SH-SY5Y (cell line): ENCODE results near the gene ZNF460.

Source experiments
- GATA2 ChIP-seq: IDR thresholded peaks from 2 replicates; pipeline ENCODE4 v1.6.1; 2011; ENCODE audit warnings: mild to moderate bottlenecking, low read depth, low read length
- GATA3 ChIP-seq: IDR thresholded peaks from 2 replicates; pipeline ENCODE4 v1.6.1; 2011; ENCODE audit warnings: low read depth, mild to moderate bottlenecking, low read length, moderate library complexity

Gene ZNF460

DNA sequence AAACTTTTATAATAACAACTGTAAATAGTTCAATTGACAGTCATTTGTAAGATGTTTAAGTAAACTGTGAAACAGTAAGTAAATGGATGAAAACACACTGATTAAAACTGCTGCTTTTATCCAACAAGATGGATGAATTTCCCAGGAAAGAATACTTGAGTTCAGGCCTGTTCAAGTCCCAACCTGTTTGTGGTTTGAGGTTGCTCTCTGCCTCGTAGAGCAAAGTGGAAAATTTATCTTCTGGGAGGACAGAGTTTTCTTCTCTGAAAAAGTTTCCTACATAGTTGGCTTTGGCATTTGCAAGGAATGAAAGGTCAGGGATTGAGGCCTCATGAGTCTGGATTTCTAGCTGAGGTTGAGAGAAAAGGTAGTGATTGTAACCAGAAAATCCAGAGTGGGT, 24.8 kb downstream of the ZNF460 start:
- TF ChIP-seq GATA2 (no peak), GATA3 (no peak)

- TF ChIP-seq GATA3, result no peak
Measured at GRCh38 chr19:57308514-57308913, 28.2 kb downstream of the ZNF460 start.

- TF ChIP-seq GATA3 (no peak), GATA2 (no peak)
Measured at GRCh38 chr19:57310792-57311191, 30.5 kb downstream of the ZNF460 start.

GRCh38 chr19:57314146-57314545, 33.9 kb downstream of the ZNF460 start:
- TF ChIP-seq GATA2 (no peak), GATA3 (no peak)

- TF ChIP-seq GATA3, result no peak
- no peak for TF ChIP-seq GATA2
Measured at GRCh38 chr19:57317503-57317902, 37.2 kb downstream of the ZNF460 start.

- TF ChIP-seq GATA3 (no peak), GATA2 (no peak)
Measured at GRCh38 chr19:57319869-57320179, 39.5 kb downstream of the ZNF460 start.

DNA sequence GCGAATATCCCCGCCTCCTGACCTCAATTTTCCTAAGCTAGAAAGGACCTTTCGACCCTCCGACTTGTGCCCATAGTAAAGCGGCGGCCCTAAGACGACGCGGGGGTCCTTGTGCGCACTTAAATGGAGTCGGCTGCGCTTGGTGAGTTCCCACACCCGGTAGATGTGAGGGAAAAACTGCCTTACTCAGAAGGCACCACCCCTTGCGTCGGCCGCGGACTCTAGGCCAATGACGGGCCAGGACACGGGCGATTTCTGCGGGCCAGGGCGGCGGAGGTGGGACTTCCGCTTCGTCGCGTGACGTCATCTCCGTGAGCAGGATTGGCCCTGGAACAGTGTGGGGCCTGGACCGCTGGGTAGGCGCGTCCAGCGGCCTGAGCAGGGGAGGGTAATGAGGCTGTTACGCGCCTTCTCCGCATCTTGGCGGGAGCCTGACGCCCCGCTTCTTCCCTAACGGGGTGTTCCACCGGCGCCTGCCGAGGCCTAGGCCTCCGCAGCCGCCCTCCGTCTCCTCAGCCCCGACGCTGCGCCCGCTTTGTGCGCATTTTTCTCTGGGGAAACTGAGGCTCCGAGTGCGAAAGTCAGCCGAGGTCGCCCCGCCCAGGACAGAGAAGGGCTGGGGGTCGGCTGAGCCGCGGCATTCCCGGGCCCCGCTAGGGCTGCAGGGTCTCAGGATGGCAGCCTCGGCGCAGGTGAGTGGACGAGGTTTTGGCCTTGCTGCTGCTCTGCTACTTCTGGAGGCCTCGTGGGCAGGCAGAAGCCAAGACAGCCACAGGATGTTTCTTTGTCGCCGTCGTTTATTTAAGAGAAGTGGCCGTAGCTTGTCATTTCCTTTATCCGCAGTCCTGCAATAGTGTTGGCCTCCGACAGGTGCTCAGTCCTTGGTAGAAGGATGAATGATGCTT, 40.1 kb downstream of the ZNF460 start, which contains the start of gene ZNF543:
Gene ZNF543 (plus strand): TSS at position 293 of the 905 bp plus-strand sequence. CDS start 382 bp downstream, at position 675.
- TF ChIP-seq GATA2 (no peak), GATA3 (no peak)

DNA sequence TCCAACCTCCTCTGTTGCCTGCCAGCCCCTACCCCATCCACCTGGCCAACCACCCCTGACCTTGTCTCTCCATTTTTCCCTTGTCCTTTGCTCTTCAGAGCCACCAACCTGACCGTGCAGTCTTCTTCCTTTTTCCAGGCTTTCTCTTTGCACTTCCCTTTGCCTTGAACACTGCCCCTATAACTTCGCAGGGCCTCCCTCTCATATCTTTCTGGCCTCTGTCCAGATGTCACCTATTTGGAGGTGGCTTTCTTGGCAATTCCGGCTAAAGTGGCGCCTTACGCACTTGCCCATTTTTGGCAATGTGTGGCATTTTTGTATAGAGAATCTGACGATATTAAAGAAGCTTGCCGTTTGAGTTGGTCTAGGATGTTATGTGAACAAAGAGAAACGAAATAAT, 40.8 kb downstream of the ZNF460 start:
- TF ChIP-seq GATA3 (no peak), GATA2 (no peak)

DNA sequence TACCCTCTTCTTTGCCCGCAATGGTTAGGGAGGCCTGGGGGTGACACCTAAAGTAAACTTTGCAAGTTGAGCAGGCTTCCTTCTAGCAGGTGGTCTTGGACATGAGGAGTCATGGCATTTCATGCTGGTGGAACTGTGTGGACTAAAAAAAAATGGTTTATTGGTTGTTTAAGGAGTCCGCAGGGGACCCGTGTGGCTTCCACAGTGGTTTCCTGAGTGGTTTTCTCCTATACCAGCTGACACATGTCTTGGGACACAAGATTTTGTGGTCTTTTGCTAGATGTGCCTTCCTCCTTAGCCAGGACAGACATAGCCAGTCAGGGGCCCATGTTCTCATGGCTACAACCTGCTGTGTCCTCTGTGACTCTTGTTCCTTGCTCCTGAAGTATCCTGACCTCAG, 41.5 kb downstream of the ZNF460 start:
- TF ChIP-seq GATA3 (no peak), GATA2 (no peak)

DNA sequence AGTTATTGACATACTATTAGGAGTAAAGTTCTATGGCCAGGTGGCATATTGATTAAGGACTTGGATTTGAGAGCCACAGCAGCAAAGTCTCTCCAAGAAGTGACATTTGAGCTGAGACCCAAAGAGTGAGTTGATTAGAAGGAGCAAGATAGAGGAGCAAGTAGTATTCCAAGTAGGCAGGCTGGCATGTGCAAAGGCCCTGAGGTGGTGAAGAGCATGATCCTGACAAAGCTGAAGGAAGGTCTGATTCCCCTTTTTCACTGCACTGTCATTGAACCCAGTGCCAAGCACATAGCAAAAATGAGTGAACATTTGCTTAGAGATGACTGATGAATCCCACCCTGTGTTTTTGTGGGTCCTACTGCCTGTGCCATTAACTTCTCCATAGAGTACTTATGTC, 44.7 kb downstream of the ZNF460 start:
- TF ChIP-seq GATA2, result no peak

- no peak for TF ChIP-seq GATA3
- TF ChIP-seq GATA2, result no peak
Measured at GRCh38 chr19:57327993-57328392, 47.7 kb downstream of the ZNF460 start.

GRCh38 chr19:57334191-57334590, 53.9 kb downstream of the ZNF460 start:
- no peak for TF ChIP-seq GATA3
- no peak for TF ChIP-seq GATA2

- TF ChIP-seq GATA3, result no peak
- TF ChIP-seq GATA2, result no peak
Measured at GRCh38 chr19:57338877-57339276, 58.6 kb downstream of the ZNF460 start.

DNA sequence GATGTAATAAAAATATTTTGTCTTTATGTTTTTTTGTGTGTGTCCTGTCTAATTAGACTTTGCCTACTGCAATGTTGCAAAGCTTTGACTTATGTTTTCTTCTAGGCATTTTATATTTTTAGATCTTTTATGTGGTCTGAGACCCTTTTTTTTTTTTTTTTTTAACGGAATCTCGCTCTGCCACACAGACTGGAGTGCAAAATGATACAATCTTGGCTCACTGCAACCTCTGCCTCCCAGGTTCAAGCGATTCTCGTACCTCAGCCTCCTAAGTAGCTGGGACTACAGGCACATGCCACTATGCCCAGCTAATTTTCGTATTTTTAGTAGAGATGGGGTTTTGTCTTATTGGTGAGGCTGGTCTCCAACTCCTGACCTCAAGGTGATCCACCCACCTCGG, 62.3 kb downstream of the ZNF460 start:
- TF ChIP-seq GATA2, result no peak
- TF ChIP-seq GATA3, result no peak
